Tibial nerve (tissue), 4 donors: ENCODE data around the gene RAB5IF. TPM values are rescaled to one million over a fixed set of nuclear protein-coding genes. Genes with fewer than 3 reads are reported as not detected.

Source experiments
- DNase-seq, 2 donors: peaks; one replicate each; pipeline ENCODE4 v3.0.0-alpha.2; 2019; ENCODE audit warnings: low spot score in 2 of 2
- H3K27ac ChIP-seq, 4 donors: fragments of 200-600 bp; sonication (generic) in 3 of 4; one replicate each; pipeline ENCODE4 v1.5.1; 2017 to 2019; ENCODE audit warnings: mild to moderate bottlenecking in 1 of 4
- H3K27me3 ChIP-seq, 2 donors: fragments of 200-600 bp; sonication (generic) in 1 of 2; one replicate each; pipeline versions ENCODE4 v1.5.1 to v1.6.0; 2017 to 2019
- H3K36me3 ChIP-seq, 3 donors: fragments of 200-600 bp; sonication (generic); one replicate each; pipeline ENCODE4 v1.5.1; 2018 to 2019
- H3K4me1 ChIP-seq, 4 donors: fragments of 200-600 bp; sonication (generic) in 3 of 4; one replicate each; pipeline ENCODE4 v1.5.1; 2017 to 2019
- H3K4me3 ChIP-seq, 4 donors: fragments of 200-600 bp; sonication (generic) in 3 of 4; one replicate each; pipeline ENCODE4 v1.5.1; 2017 to 2019; ENCODE audit warnings: mild to moderate bottlenecking in 1 of 4, moderate library complexity in 1 of 4
- H3K9me3 ChIP-seq, 4 donors: fragments of 200-600 bp; sonication (generic) in 3 of 4; one replicate each; pipeline ENCODE4 v1.5.1; 2017 to 2019
- CTCF ChIP-seq, 5 experiments: fragments of 200-600 bp in 3 of 5; fragments of 450-650 bp in 2 of 5; sonication (generic) in 3 of 5; IDR thresholded peaks; one replicate each; pipeline ENCODE4 v1.5.1; 2016 to 2019; ENCODE audit warnings: antibody characterized with exemption in 5 of 5, mild to moderate bottlenecking in 3 of 5, moderate library complexity in 2 of 5
- EP300 ChIP-seq, 2 donors: sonication (generic); formaldehyde crosslinking; IDR thresholded peaks; one replicate each; pipeline ENCODE4 v1.6.1; 2017; ENCODE audit warnings: antibody characterized with exemption in 2 of 2, mild to moderate bottlenecking in 1 of 2
- POLR2A ChIP-seq, 2 donors: fragments of 450-650 bp; IDR thresholded peaks; one replicate each; pipeline ENCODE4 v1.6.1; 2017; ENCODE audit warnings: antibody characterized with exemption in 2 of 2, mild to moderate bottlenecking in 2 of 2, moderate library complexity in 2 of 2
- WGBS, 2 donors: methylation state at CpG; one replicate each; pipeline ENCODE4 v1.1.5; 2018; 5-methylcytosine and 5-hydroxymethylcytosine counted together
- total RNA-seq, 4 donors: library from RNA; depleted of rRNA; stranded (reverse); fragments of >200 nt; gene quantifications; one replicate each; pipeline ENCODE4 v1.1.0, GENCODE V29; 2016

Gene RAB5IF
- total RNA-seq, 4 donors from 2014 or later: 44.6 to 62.7 (median 53.3) TPM

- no peaks in the 10 kb centered on the region for H3K36me3 ChIP-seq
- H3K27me3 ChIP-seq: no peaks in the 10 kb centered on the region
- H3K27ac ChIP-seq: peak overlapping the region in 3 of 4 donors; percentile 30 to 55 (median 53)
- no peak for TF ChIP-seq POLR2A (IDR thresholded peaks at IDR 0.05)
- no peak for TF ChIP-seq EP300 (IDR thresholded peaks at IDR 0.05)
- no peak for TF ChIP-seq CTCF (IDR thresholded peaks at IDR 0.05)
- no peaks in the 10 kb centered on the region for H3K9me3 ChIP-seq
- WGBS, 2 donors: 51% methylated on average over 14 of the region's 14 CpGs
- no peak overlapping the region for H3K4me3 ChIP-seq
- no peak for DNase-seq
- H3K4me1 ChIP-seq: peaks cover 0 to 8% (median 0%) of the 10 kb centered on the region in 4 donors
These were observed 18.7 kb downstream of the RAB5IF start for GRCh38 chr20:36624068-36624943.

- WGBS, 2 donors: 77 to 82% methylated on average over 2 of the region's 2 CpGs
- H3K4me1 ChIP-seq: peaks cover 0 to 8% (median 0%) of the 10 kb centered on the region in 4 donors
- H3K36me3 ChIP-seq: no peaks in the 10 kb centered on the region
- TF ChIP-seq EP300 (IDR thresholded peaks at IDR 0.05): no peak
- TF ChIP-seq CTCF (IDR thresholded peaks at IDR 0.05): no peak
- TF ChIP-seq POLR2A (IDR thresholded peaks at IDR 0.05): no peak
- no peaks in the 10 kb centered on the region for H3K9me3 ChIP-seq
- no peak overlapping the region for H3K4me3 ChIP-seq
- no peaks in the 10 kb centered on the region for H3K27me3 ChIP-seq
- no peak for DNase-seq
- H3K27ac ChIP-seq: peak overlapping the region in 2 of 4 donors; percentile 30 to 53
These were observed 19.4 kb downstream of the RAB5IF start for GRCh38 chr20:36624944-36625324.

DNA sequence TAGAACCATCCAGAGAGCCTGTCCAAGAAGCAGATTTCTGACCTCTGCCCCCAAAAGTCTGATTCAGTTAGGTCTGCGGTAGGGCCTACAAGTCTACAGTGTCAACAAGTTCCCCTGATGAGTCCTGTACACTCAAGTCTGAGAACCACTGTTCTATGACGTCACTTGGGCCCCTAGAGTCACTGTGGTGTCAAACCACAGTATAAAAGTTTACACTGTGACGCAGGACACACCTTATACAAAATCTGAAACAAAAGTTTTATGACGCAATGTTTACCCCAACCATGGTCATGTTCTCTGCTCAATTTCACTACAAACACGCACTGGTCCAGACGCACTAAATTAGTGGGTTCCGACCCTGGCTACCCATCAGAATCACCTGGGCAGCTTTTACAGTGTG is 22.5 kb downstream of the RAB5IF start:
- H3K27me3 ChIP-seq: no peaks in the 10 kb centered on the region
- no peaks in the 10 kb centered on the region for H3K36me3 ChIP-seq
- 85 to 91% methylated on average over 7 of the region's 7 CpGs for WGBS, 2 donors
- H3K4me1 ChIP-seq: peaks cover 0 to 8% (median 0%) of the 10 kb centered on the region in 4 donors
- TF ChIP-seq POLR2A (IDR thresholded peaks at IDR 0.05): no peak
- TF ChIP-seq EP300 (IDR thresholded peaks at IDR 0.05): no peak
- TF ChIP-seq CTCF (IDR thresholded peaks at IDR 0.05): no peak
- H3K27ac ChIP-seq: no peak overlapping the region
- H3K9me3 ChIP-seq: no peaks in the 10 kb centered on the region
- no peak overlapping the region for H3K4me3 ChIP-seq
- no peak for DNase-seq

DNA sequence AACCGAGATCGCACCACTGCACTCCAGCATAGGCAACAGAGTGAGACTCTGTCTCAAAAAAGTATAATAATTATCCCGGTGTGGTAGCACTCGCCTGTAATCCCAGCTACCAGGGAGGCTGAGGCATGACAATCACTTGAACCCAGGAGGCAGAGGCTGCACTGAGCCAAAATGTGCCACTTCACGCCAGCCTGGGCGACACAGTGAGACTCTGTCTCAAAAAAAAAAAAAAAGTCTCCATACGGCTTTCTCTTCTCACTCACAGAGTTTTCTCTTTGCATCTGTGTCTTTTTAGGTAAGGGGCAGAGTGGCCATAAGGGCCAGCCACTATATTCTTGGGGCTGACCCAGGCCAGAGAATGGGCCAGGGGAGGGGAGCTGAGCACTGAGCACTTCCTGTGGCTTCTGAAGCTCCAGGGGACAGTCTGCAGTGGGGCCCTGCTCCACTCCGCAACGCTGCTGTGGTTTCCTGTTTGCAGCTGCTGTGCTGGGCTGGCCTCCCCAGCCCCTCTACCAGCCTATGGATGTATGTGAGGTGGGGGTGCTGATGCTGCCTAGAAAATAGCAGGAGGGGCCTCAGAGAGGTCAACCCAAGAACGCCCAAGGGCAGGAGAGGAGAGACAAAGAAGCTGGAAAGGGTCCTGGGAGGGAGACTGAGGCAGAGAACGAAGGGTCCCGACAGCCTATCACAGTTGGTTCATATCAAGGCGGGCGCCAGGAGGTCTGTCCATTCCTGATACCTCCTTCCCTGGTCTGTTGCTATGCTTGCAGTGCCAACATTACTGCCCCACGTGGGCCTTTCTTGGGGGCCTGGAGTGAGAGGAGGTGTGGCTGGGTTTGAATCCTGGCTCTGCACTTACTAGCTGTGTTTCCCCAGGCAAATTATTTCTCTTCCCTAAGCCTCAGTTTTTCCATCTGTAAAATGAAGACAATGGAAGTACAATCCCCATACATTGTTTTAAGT is 24.4 kb downstream of the RAB5IF start:
- no peak for TF ChIP-seq POLR2A (IDR thresholded peaks at IDR 0.05)
- TF ChIP-seq CTCF (IDR thresholded peaks at IDR 0.05): no peak
- no peak for TF ChIP-seq EP300 (IDR thresholded peaks at IDR 0.05)
- H3K4me1 ChIP-seq: no peaks in the 10 kb centered on the region
- WGBS, 2 donors: 68 to 69% methylated on average over 15 of the region's 15 CpGs
- H3K27me3 ChIP-seq: no peaks in the 10 kb centered on the region
- no peak overlapping the region for H3K27ac ChIP-seq
- H3K9me3 ChIP-seq: no peaks in the 10 kb centered on the region
- H3K36me3 ChIP-seq: no peaks in the 10 kb centered on the region
- no peak overlapping the region for H3K4me3 ChIP-seq
- DNase-seq: no peak
